Cardiac muscle cell (in vitro differentiated cells and primary cell): ENCODE data around the gene CPNE9. TPM values are rescaled to one million over a fixed set of nuclear protein-coding genes. Genes with fewer than 3 reads are reported as not detected.

Experiments used
- DNase-seq, 2 donors: peaks; one replicate each; pipeline versions ENCODE4 v3.0.0 to v3.0.0-alpha.2; 2010 to 2017; ENCODE audit warnings: low read depth in 1 of 2, low spot score in 1 of 2
- H3K27ac ChIP-seq: fragments of 200-600 bp; sonication (generic); 2 replicates; pipeline ENCODE4 v1.5.1; 2016
- H3K27me3 ChIP-seq: fragments of 200-600 bp; sonication (generic); 2 replicates; pipeline ENCODE4 v1.6.0; 2016; ENCODE audit warnings: control low read depth
- H3K36me3 ChIP-seq: fragments of 200-600 bp; sonication (generic); 2 replicates; pipeline ENCODE4 v1.5.1; 2016; ENCODE audit warnings: control low read depth
- H3K4me1 ChIP-seq: fragments of 200-600 bp; sonication (generic); 2 replicates; pipeline ENCODE4 v1.8.1; 2017; ENCODE audit warnings: low read depth, mild to moderate bottlenecking, mixed run types
- H3K4me3 ChIP-seq: fragments of 200-600 bp; sonication (generic); 2 replicates; pipeline ENCODE4 v1.5.1; 2016; ENCODE audit warnings: mild to moderate bottlenecking
- H3K9me3 ChIP-seq: fragments of 200-600 bp; sonication (generic); 2 replicates; pipeline ENCODE4 v1.5.1; 2017; ENCODE audit warnings: low read depth, mild to moderate bottlenecking, control low read depth
- polyA plus RNA-seq: library from polyadenylated mRNA; unstranded; fragments of >200 nt; fragmentation: Nextera tagmentation; extraction: Ambion mirVana; gene quantifications from 2 replicates; pipeline ENCODE4 v1.2.1, GENCODE V29; 2016
- total RNA-seq: library from RNA; depleted of rRNA; stranded (reverse); fragments of >200 nt; gene quantifications from 2 replicates; pipeline ENCODE4 v1.2.3, GENCODE V29; 2016
- TF ChIP-seq, protein P1 (sequence below): IDR thresholded peaks from 2 replicates; pipeline ENCODE4 v1.5.1; 2012; ENCODE audit warnings: low read depth, mild to moderate bottlenecking, low read length

The CPNE9 gene
- total and polyA plus RNA-seq, 2 experiments from 2014 or later, result 0.06 TPM; not detected in 1

DNA sequence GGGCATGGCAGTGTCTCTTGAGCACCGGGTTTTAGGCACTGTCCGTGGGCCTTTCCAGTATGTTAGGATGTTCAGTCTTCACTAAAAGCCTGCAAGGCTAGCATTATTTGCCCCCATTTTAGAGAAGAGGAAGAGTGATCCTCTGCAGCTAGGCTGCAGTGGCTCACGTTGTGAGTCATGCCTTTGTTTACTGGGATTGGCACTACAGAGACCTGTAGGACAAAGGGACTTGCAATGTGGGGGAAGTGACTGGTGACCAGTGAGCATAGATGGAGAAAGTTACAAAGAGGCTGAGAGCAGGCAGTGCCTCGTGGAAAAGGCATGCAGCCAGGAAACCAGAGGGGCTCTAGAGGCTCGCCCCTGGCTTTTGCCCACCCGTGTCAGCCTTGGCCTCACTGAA lies 26.8 kb upstream of the CPNE9 start:
- no peaks in the 10 kb centered on the region for H3K9me3 ChIP-seq
- DNase-seq, result no peak
- no peaks in the 10 kb centered on the region for H3K27me3 ChIP-seq
- H3K4me3 ChIP-seq, result no peak overlapping the region
- no peak overlapping the region for H3K27ac ChIP-seq
- H3K36me3 ChIP-seq, result peaks cover 33% of the 10 kb centered on the region
- TF ChIP-seq, protein P1, sequence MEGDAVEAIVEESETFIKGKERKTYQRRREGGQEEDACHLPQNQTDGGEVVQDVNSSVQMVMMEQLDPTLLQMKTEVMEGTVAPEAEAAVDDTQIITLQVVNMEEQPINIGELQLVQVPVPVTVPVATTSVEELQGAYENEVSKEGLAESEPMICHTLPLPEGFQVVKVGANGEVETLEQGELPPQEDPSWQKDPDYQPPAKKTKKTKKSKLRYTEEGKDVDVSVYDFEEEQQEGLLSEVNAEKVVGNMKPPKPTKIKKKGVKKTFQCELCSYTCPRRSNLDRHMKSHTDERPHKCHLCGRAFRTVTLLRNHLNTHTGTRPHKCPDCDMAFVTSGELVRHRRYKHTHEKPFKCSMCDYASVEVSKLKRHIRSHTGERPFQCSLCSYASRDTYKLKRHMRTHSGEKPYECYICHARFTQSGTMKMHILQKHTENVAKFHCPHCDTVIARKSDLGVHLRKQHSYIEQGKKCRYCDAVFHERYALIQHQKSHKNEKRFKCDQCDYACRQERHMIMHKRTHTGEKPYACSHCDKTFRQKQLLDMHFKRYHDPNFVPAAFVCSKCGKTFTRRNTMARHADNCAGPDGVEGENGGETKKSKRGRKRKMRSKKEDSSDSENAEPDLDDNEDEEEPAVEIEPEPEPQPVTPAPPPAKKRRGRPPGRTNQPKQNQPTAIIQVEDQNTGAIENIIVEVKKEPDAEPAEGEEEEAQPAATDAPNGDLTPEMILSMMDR, result no peak
- no peaks in the 10 kb centered on the region for H3K4me1 ChIP-seq

DNA sequence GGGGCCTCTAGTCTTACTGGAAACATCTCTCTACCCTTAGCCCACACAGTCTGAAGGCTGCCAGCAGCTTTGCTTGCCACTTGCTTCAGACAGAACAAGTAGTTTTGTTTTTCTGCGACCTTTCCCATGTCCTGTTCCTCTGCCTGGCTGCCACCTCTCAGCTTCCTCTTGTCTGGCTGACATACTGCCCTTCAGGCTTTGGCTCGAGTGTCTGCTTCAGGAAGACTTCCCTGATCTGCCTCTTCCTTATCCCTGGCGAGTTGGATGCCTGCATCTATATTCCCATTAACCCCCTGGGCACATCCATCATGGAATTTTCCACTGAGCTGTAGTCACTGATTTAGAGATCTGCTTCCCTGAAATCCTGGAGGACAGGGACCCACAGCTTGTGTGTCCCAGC lies 25.1 kb upstream of the CPNE9 start:
- no peaks in the 10 kb centered on the region for H3K27me3 ChIP-seq
- no peaks in the 10 kb centered on the region for H3K9me3 ChIP-seq
- no peaks in the 10 kb centered on the region for H3K4me1 ChIP-seq
- TF ChIP-seq, protein P1, result no peak
- no peak overlapping the region for H3K4me3 ChIP-seq
- H3K27ac ChIP-seq, result no peak overlapping the region
- no peak for DNase-seq
- H3K36me3 ChIP-seq, result peaks cover 19% of the 10 kb centered on the region

- no peak for DNase-seq
- peaks cover 23% of the 10 kb centered on the region for H3K36me3 ChIP-seq
- no peaks in the 10 kb centered on the region for H3K9me3 ChIP-seq
- no peak overlapping the region for H3K27ac ChIP-seq
- H3K4me1 ChIP-seq, result no peaks in the 10 kb centered on the region
- no peak overlapping the region for H3K4me3 ChIP-seq
- TF ChIP-seq, protein P1, result no peak
- no peaks in the 10 kb centered on the region for H3K27me3 ChIP-seq
These were observed 24.1 kb upstream of the CPNE9 start for GRCh38 chr3:9679476-9680080.

DNA sequence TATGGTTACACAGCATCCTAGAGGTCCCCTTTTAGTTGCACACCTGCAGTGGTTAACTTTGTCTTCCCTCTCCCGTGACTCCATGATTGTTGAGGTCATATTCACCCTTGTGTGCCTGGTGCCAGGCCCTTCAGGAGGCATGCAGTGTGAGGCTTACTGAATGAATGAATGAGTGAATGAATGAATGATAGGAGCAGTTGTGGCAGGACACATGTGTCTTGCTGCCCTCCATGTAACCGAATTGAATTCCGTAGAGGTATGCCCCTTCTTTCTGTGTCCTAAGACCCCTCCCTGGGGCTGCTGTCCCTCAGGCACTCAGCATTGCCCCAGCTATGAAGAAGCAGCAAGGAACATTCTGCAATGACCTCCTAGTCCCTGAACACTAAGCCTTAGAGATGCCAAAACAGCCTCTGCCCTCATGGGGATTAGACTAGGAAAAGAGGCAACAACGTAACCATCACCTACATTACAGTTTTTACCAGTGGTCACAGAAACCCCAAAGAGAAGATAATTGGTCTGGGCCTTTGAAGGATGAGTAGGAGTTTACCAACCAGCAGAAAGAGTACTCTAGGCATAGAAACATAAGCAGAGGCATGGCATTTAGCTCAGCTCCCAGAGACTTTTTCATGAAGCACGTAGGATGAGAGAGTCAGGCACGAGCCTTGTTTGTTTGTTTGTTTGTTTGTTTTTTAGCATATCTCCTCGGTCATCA lies 22.5 kb upstream of the CPNE9 start:
- Histone ChIP-seq H3K27ac (no peak overlapping the region), H3K9me3 (no peaks in the 10 kb centered on the region), H3K4me1 (no peaks in the 10 kb centered on the region), H3K27me3 (no peaks in the 10 kb centered on the region), H3K36me3 (peaks cover 28% of the 10 kb centered on the region), H3K4me3 (no peak overlapping the region)
- TF ChIP-seq, protein P1, result no peak
- DNase-seq, result no peak

DNA sequence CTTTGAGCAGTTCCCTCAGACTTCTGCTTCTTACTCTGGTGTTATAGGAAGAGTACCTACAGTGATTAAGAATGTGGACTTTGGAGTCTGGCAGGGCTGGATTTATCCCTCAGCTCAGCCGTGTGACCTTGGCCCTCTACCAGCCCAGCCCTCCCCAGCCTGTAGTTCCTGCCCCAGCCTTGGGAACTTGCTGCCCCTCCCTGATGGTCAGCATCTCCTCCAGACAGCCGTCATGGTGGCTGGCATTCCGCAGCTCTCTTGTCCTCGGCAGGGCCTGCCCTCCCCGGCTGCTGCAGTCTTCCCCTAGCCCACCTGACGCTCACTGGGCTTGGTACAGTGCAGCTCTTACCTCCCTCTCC lies 21.9 kb upstream of the CPNE9 start:
- Histone ChIP-seq H3K4me1 (no peaks in the 10 kb centered on the region), H3K4me3 (no peak overlapping the region), H3K9me3 (no peaks in the 10 kb centered on the region), H3K27ac (no peak overlapping the region), H3K36me3 (peaks cover 28% of the 10 kb centered on the region), H3K27me3 (no peaks in the 10 kb centered on the region)
- TF ChIP-seq, protein P1, result no peak
- no peak for DNase-seq
